Right atrium auricular region (tissue), 2 donors: ENCODE results near the gene BBS1. TPM values are rescaled to one million over a fixed set of nuclear protein-coding genes. Genes with fewer than 3 reads are reported as not detected.

Source experiments
- DNase-seq: peaks from one replicate; pipeline ENCODE4 v3.0.0-alpha.2; 2019; ENCODE audit warnings: low spot score
- H3K27ac ChIP-seq, 2 donors: fragments of 200-600 bp; sonication (generic); 1 replicate in 1 of 2; 2 replicates in 1 of 2; pipeline ENCODE4 v1.5.1; 2016 to 2019
- H3K27me3 ChIP-seq, 2 donors: fragments of 200-600 bp; sonication (generic); one replicate each; pipeline versions ENCODE4 v1.5.1 to v1.6.0; 2017 to 2019
- H3K36me3 ChIP-seq: fragments of 200-600 bp; sonication (generic); one replicate; pipeline ENCODE4 v1.5.1; 2016
- H3K4me1 ChIP-seq, 2 donors: fragments of 200-600 bp; sonication (generic); one replicate each; pipeline versions ENCODE4 v1.5.1 to v1.6.0; 2017 to 2019
- H3K4me3 ChIP-seq, 2 donors: fragments of 200-600 bp; sonication (generic); 1 replicate in 1 of 2; 2 replicates in 1 of 2; pipeline ENCODE4 v1.5.1; 2017 to 2019; ENCODE audit warnings: mild to moderate bottlenecking in 1 of 2, moderate library complexity in 1 of 2
- H3K9me3 ChIP-seq, 2 donors: fragments of 200-600 bp; sonication (generic); one replicate each; pipeline ENCODE4 v1.5.1; 2019
- CTCF ChIP-seq, 2 donors: fragments of 200-600 bp; sonication (generic); IDR thresholded peaks; one replicate each; pipeline ENCODE4 v1.5.1; 2019; ENCODE audit warnings: antibody characterized with exemption in 2 of 2
- total RNA-seq, 2 donors: library from RNA; depleted of rRNA; stranded (reverse); fragments of >200 nt; gene quantifications; one replicate each; pipeline ENCODE4 v1.1.0, GENCODE V29; 2016

BBS1 gene
- total RNA-seq, 2 donors from 2014 or later, result 37.0 to 38.7 TPM

DNA sequence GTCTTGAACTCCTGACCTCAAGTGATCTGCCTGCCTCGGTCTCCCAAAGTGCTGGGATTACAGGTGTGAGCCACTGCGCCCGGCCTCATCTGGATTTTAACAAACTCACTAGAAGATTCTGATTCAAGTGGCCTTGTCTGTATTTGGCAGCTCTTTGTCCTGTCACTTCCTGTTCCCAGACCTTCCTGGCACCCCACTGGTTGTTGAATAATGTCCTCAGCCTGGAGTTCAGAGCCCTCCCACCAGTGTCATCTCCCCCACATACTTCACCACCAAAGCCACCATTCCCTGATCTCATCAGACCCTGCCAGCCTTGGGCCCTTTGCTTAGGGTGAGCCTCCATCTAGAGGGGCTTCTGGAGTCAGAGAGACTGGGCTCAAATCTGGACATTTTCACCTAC is 40.4 kb upstream of the BBS1 start:
- Histone ChIP-seq H3K27me3 (no peaks in the 10 kb centered on the region), H3K9me3 (no peaks in the 10 kb centered on the region), H3K4me1 (peaks cover 0 to 23% of the 10 kb centered on the region in 2 donors), H3K4me3 (no peak overlapping the region), H3K36me3 (peaks cover 25% of the 10 kb centered on the region), H3K27ac (no peak overlapping the region)
- no peak for TF ChIP-seq CTCF (IDR thresholded peaks at IDR 0.05)
- no peak for DNase-seq

DNA sequence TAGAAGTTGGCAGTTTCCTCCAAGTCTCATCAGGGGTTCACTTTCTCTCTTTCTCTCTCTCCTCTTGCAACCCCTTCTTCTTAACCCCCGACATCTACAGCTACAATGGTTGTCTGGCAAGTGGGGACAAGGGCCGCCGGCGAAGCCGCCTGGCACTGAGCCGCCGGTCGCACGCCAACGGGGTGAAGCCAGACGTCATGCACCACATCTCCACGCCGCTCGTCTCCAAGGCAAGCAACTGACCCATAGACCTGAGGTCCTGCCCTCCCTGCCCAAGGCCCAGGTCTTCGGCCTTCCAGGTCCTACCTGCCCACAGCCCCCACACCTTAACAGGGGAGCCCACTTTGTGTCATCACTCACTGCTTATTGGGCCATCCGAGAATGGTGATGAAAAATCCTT is 39.3 kb upstream of the BBS1 start:
- Histone ChIP-seq H3K27me3 (no peaks in the 10 kb centered on the region), H3K9me3 (no peaks in the 10 kb centered on the region), H3K4me3 (no peak overlapping the region), H3K27ac (no peak overlapping the region), H3K36me3 (peaks cover 32% of the 10 kb centered on the region), H3K4me1 (peaks cover 0 to 14% of the 10 kb centered on the region in 2 donors)
- TF ChIP-seq CTCF (IDR thresholded peaks at IDR 0.05), result no peak
- DNase-seq, result no peak

- H3K27ac ChIP-seq, result no peak overlapping the region
- no peaks in the 10 kb centered on the region for H3K27me3 ChIP-seq
- DNase-seq, result no peak
- H3K9me3 ChIP-seq, result no peaks in the 10 kb centered on the region
- H3K36me3 ChIP-seq, result peaks cover 32% of the 10 kb centered on the region
- H3K4me3 ChIP-seq, result no peak overlapping the region
- no peak for TF ChIP-seq CTCF (IDR thresholded peaks at IDR 0.05)
- H3K4me1 ChIP-seq, result peaks cover 0 to 11% of the 10 kb centered on the region in 2 donors
These were observed 38.4 kb upstream of the BBS1 start for GRCh38 chr11:66472054-66472453.

- no peak overlapping the region for H3K27ac ChIP-seq
- H3K36me3 ChIP-seq, result peaks cover 32% of the 10 kb centered on the region
- no peaks in the 10 kb centered on the region for H3K27me3 ChIP-seq
- no peak for DNase-seq
- peaks cover 0 to 1% of the 10 kb centered on the region in 2 donors for H3K4me1 ChIP-seq
- H3K9me3 ChIP-seq, result no peaks in the 10 kb centered on the region
- TF ChIP-seq CTCF (IDR thresholded peaks at IDR 0.05), result no peak
- H3K4me3 ChIP-seq, result no peak overlapping the region
These were observed 37.3 kb upstream of the BBS1 start for GRCh38 chr11:66473167-66473566.

DNA sequence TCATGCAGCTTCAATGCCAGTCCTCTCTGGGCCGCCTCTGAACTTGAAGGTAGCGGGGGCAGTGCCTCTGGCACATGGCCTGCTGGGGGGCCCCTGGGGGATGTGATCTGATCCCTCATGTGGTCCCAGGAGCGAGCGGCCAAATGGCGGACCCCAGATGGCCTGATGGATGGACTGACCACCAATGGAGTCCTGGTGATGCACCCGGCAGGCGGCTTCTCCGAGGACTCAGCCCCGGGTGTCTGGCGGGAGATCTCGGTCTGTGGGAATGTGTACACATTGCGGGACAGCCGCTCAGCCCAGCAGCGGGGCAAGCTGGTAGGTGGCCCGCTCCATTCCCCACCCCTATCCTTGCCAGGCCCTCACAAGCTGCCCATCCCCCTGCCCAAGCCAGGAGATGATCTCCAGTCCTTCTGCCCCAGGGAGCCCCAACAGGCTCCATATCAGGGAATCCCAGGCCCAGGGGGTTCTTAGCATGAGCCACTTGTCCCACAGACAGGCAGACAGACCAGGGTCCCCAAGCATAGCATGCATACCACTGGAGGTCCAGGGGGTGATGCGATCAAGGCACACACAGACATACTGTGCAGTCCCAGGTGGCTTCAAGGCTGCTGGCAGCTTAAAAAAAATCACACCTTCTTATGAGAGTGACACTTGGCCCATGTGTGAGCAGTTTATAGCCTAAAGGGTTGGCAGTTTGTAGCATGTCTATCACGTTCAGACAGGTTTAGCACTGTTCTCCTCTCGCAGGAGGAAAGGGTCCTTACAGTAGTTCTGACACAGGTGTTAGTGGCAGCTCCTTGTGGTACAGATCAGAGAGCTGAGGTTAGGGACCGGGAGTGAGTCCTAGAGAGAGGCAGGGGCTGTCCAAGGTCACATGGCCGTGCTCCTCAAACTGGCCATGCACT is 36.6 kb upstream of the BBS1 start:
- no peak for TF ChIP-seq CTCF (IDR thresholded peaks at IDR 0.05)
- no peak overlapping the region for H3K27ac ChIP-seq
- no peaks in the 10 kb centered on the region for H3K9me3 ChIP-seq
- peaks cover 0 to under 1% of the 10 kb centered on the region in 2 donors for H3K4me1 ChIP-seq
- H3K4me3 ChIP-seq, result no peak overlapping the region
- peaks cover 32% of the 10 kb centered on the region for H3K36me3 ChIP-seq
- H3K27me3 ChIP-seq, result no peaks in the 10 kb centered on the region
- DNase-seq, result no peak
